ENCODE measurements around the gene MRTFA. TPM values are rescaled to one million over a fixed set of nuclear protein-coding genes. Genes with fewer than 3 reads are reported as not detected.
"Not testable (repeated sequence)": the region's sequence is repeated elsewhere in the genome, so short reads cannot be mapped to it uniquely, and the experiment has no call there.

MRTFA gene
- polyA plus RNA-seq, 4 donors = 11.9 to 20.0 (median 14.1) TPM

DNA sequence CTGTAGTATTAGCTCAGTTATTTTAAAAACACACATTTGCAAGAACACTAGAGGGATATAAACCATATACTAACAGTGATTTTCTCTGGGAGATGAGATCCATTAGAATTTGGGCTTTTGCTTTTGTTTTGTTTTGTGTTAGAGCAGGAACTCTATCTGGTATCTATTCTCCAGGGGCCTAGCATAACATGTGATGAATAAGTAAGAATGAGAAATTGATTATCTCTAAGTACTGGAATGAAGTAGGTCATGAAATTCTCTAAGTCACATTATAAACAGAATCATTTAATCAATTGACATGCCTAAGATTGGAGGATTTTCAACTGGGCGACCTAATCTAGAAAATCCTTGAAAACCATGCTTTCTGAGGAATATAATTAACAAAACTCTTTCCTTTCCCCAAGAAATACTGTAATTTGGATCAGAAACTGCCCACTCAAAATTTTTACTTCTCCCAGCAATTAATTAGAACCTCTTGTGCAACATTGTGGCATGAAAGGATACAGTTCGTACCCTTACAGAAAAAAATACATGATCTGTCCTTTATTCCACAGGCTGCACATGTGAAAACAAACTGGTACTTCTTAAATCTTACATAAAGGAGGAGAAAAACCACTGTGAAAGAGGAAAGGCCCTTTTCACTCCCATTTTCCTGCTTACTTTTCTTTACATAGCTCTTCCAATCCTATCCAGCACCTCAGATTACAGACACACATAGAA, 93.5 kb downstream of the MRTFA start:
- 78 to 92% (median 90%) methylated on average over 2 of the region's 2 CpGs for WGBS, 3 donors
- no peaks in the 10 kb centered on the region for H3K4me1 ChIP-seq (ENCODE audit: control insufficient read depth in 3 of 3, insufficient read depth in 2 of 3, low read depth in 1 of 3, low read length in 2 of 3)
- H3K4me3 ChIP-seq (ENCODE audit: low read depth in 1 of 3, low read length in 3 of 3) = no peak overlapping the region
- H3K36me3 ChIP-seq (ENCODE audit: control insufficient read depth in 3 of 3, insufficient read depth in 2 of 3, low read depth in 1 of 3, low read length in 3 of 3) = peaks cover 0 to 6% (median 0%) of the 10 kb centered on the region in 3 donors
- H3K9me3 ChIP-seq (ENCODE audit: control insufficient read depth in 2 of 2, insufficient read depth in 1 of 2, low read depth in 1 of 2, low read length in 1 of 2) = no peaks in the 10 kb centered on the region
- H3K27me3 ChIP-seq (ENCODE audit: control insufficient read depth in 3 of 3, insufficient read depth in 3 of 3, low read length in 3 of 3) = no peaks in the 10 kb centered on the region
- H3K27ac ChIP-seq (ENCODE audit: low read depth in 1 of 3, low read length in 2 of 3) = no peak overlapping the region
- DNase-seq (no peak), FAIRE-seq (no peak)

DNA sequence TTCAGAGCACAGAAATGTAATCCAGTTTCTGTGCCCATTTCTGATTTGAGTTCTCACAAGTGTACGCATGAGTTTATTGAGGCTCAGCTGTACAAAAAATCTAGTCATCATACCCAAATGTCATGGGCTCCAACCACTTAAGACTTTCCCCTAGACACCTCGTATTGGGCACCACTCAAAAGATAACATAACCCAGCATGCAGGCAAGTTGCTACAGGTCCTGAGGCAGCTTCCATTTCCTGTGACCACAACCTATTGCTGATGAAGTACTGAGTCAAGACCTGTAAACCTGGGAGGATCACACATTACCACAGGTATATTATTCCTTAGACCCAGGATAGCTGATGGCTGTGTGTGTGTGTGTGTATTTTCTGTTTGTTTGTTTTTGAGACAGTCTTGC, 95.2 kb downstream of the MRTFA start:
- Histone ChIP-seq H3K4me3 (ENCODE audit: low read depth in 1 of 3, low read length in 3 of 3) (no peak overlapping the region), H3K9me3 (ENCODE audit: control insufficient read depth in 2 of 2, insufficient read depth in 1 of 2, low read depth in 1 of 2, low read length in 1 of 2) (no peaks in the 10 kb centered on the region), H3K4me1 (ENCODE audit: control insufficient read depth in 3 of 3, insufficient read depth in 2 of 3, low read depth in 1 of 3, low read length in 2 of 3) (no peaks in the 10 kb centered on the region), H3K27ac (ENCODE audit: low read depth in 1 of 3, low read length in 2 of 3) (no peak overlapping the region), H3K36me3 (ENCODE audit: control insufficient read depth in 3 of 3, insufficient read depth in 2 of 3, low read depth in 1 of 3, low read length in 3 of 3) (peaks cover 0 to 3% (median 0%) of the 10 kb centered on the region in 3 donors), H3K27me3 (ENCODE audit: control insufficient read depth in 3 of 3, insufficient read depth in 3 of 3, low read length in 3 of 3) (no peaks in the 10 kb centered on the region)
- WGBS, 3 donors = 74 to 84% (median 77%) methylated on average over 2 of the region's 2 CpGs
- DNase-seq = no peak
- FAIRE-seq = no peak

DNA sequence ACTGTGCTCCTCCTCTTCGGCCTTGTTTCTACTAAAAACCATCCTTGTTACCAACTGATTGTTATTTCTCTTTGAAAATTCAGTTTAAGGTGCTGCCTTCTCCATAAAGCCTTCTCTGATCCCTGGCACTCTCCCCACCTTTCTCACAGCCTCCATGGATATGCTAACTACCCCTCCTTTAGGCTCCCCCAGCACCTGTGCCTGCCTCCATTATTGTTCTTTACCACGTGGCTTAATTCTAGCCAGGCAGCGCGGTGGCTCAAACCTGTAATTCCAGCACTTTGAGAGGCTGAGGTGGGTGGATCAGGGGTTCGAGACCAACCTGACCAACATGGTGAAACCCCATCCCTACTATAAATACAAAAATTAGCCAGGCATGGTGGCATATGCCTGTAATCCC, 96.3 kb downstream of the MRTFA start:
- Histone ChIP-seq H3K27me3 (ENCODE audit: control insufficient read depth in 3 of 3, insufficient read depth in 3 of 3, low read length in 3 of 3) (no peaks in the 10 kb centered on the region), H3K27ac (ENCODE audit: low read depth in 1 of 3, low read length in 2 of 3) (no peak overlapping the region), H3K4me1 (ENCODE audit: control insufficient read depth in 3 of 3, insufficient read depth in 2 of 3, low read depth in 1 of 3, low read length in 2 of 3) (no peaks in the 10 kb centered on the region), H3K4me3 (ENCODE audit: low read depth in 1 of 3, low read length in 3 of 3) (no peak overlapping the region), H3K9me3 (ENCODE audit: control insufficient read depth in 2 of 2, insufficient read depth in 1 of 2, low read depth in 1 of 2, low read length in 1 of 2) (no peaks in the 10 kb centered on the region), H3K36me3 (ENCODE audit: control insufficient read depth in 3 of 3, insufficient read depth in 2 of 3, low read depth in 1 of 3, low read length in 3 of 3) (peaks cover 0 to 6% (median 0%) of the 10 kb centered on the region in 3 donors)
- FAIRE-seq = no peak
- WGBS, 3 donors = 90 to 97% (median 95%) methylated on average over 5 of the region's 5 CpGs
- DNase-seq = no peak

DNA sequence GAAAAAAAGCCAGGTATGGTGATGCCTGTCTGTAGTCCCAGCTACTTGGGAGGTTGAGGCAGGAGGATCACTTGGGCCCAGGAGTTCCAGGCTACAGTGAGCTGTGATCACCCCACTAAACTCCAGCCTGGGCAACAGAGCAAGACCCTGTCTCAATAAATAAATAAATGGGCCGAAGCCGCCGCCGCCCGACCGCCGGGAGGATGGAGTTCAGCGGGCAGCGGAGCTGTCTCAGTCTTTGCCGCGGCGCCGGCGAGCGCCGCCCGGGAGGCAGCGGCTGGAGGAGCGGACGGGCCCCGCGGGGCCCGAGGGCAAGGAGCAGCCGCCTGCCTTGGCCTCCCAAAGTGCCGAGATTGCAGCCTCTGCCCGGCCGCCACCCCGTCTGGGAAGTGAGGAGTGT, 100.4 kb downstream of the MRTFA start:
- H3K4me1 ChIP-seq (ENCODE audit: control insufficient read depth in 3 of 3, insufficient read depth in 2 of 3, low read depth in 1 of 3, low read length in 2 of 3); H3K4me3 ChIP-seq (ENCODE audit: low read depth in 1 of 3, low read length in 3 of 3); DNase-seq; H3K27me3 ChIP-seq (ENCODE audit: control insufficient read depth in 3 of 3, insufficient read depth in 3 of 3, low read length in 3 of 3); FAIRE-seq; H3K9me3 ChIP-seq (ENCODE audit: control insufficient read depth in 2 of 2, insufficient read depth in 1 of 2, low read depth in 1 of 2, low read length in 1 of 2); H3K27ac ChIP-seq (ENCODE audit: low read depth in 1 of 3, low read length in 2 of 3); H3K36me3 ChIP-seq (ENCODE audit: control insufficient read depth in 3 of 3, insufficient read depth in 2 of 3, low read depth in 1 of 3, low read length in 3 of 3): not testable (repeated sequence)
- 94 to 97% (median 94%) methylated on average over 17 to 24 of the region's 28 CpGs for WGBS, 3 donors

DNA sequence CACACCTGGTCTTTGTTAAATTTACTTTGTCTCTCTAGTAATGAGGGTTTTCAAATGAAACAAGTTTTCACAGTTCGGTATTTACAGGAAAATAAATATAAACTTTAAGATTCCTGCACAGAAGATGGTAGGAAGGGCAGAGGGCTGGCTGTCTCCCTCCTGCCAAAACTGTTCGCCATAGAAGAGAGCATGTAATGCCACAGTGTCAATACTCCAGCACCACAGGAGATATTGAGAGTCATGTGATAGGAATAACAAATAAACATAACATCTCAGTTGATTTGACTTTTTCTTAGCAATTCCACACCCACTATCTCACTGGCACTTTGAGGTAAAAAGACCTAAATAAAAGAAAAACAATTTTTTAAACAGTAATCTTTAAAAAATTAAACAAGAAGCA, 100.9 kb downstream of the MRTFA start:
- Histone ChIP-seq H3K36me3 (ENCODE audit: control insufficient read depth in 3 of 3, insufficient read depth in 2 of 3, low read depth in 1 of 3, low read length in 3 of 3) (peaks cover 0 to 9% (median 0%) of the 10 kb centered on the region in 3 donors), H3K9me3 (ENCODE audit: control insufficient read depth in 2 of 2, insufficient read depth in 1 of 2, low read depth in 1 of 2, low read length in 1 of 2) (no peaks in the 10 kb centered on the region), H3K4me3 (ENCODE audit: low read depth in 1 of 3, low read length in 3 of 3) (no peak overlapping the region), H3K27me3 (ENCODE audit: control insufficient read depth in 3 of 3, insufficient read depth in 3 of 3, low read length in 3 of 3) (no peaks in the 10 kb centered on the region), H3K27ac (ENCODE audit: low read depth in 1 of 3, low read length in 2 of 3) (peak overlapping the region in 1 of 3 donors; percentile 20), H3K4me1 (ENCODE audit: control insufficient read depth in 3 of 3, insufficient read depth in 2 of 3, low read depth in 1 of 3, low read length in 2 of 3) (peaks cover 0 to 6% (median 0%) of the 10 kb centered on the region in 3 donors)
- WGBS, 3 donors = 77 to 93% (median 80%) methylated on average over 2 of the region's 2 CpGs
- no peak for FAIRE-seq
- DNase-seq = no peak

DNA sequence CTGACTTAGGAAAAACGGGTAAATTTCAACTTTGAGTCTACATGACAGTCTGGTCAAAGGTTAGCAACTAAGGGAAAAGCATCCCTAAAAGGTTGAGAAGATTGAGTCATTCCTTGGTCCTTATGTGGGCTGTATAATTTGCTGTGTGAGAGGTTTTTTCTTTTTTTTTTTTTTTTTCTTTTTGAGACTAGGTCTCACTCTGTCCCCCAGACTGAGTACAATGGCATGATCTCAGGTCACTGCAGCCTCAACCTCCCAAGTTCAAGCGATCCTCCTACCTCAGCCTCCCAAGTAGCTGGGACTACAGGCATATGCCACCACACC, 101.4 kb downstream of the MRTFA start:
- Histone ChIP-seq H3K36me3 (ENCODE audit: control insufficient read depth in 3 of 3, insufficient read depth in 2 of 3, low read depth in 1 of 3, low read length in 3 of 3) (peaks cover 0 to 9% (median 0%) of the 10 kb centered on the region in 3 donors), H3K4me1 (ENCODE audit: control insufficient read depth in 3 of 3, insufficient read depth in 2 of 3, low read depth in 1 of 3, low read length in 2 of 3) (peaks cover 0 to 6% (median 0%) of the 10 kb centered on the region in 3 donors), H3K4me3 (ENCODE audit: low read depth in 1 of 3, low read length in 3 of 3) (no peak overlapping the region), H3K27ac (ENCODE audit: low read depth in 1 of 3, low read length in 2 of 3) (peak overlapping the region in 1 of 3 donors; percentile 60), H3K9me3 (ENCODE audit: control insufficient read depth in 2 of 2, insufficient read depth in 1 of 2, low read depth in 1 of 2, low read length in 1 of 2) (no peaks in the 10 kb centered on the region), H3K27me3 (ENCODE audit: control insufficient read depth in 3 of 3, insufficient read depth in 3 of 3, low read length in 3 of 3) (no peaks in the 10 kb centered on the region)
- WGBS, 3 donors = 62 to 77% (median 75%) methylated on average over 2 of the region's 2 CpGs
- DNase-seq (no peak), FAIRE-seq (no peak)

DNA sequence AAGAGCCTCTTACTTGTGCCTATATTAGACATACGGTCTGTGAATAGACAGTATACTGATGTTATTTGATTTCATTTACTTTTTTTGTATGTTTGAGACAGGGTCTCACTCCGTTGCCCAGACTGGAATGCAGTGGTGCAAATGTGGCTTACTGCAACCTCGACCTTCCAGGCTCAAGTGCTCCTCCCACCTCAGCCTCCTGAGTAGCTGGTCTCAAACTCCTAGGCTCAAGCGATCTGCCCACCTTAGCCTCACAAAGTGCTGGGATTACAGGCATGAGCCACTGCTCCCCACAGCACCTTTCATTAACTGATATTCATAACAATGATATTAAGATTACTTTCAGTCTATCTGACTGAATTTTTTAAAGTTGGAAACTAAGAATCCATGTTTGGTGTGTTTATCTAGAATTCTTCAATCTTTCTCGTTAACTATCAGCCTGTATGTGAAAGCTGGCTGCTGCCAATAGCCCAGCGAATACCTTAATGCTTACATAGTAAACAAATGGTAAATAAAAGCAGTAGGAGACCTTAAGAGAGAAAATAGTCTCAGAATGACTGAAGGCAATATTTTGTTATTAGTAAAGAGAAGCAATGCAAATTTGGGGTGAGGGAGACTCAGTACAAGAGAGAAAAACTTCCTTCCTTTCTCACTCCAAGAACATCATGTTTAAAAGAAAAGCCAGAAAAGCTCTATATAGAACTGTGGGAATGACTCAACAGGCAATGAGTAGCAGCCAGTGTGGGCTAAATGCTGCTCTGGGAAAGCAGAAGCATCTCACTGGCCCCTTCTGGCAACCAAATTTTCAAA, 101.9 kb downstream of the MRTFA start:
- peaks cover 0 to 7% (median 0%) of the 10 kb centered on the region in 3 donors for H3K36me3 ChIP-seq (ENCODE audit: control insufficient read depth in 3 of 3, insufficient read depth in 2 of 3, low read depth in 1 of 3, low read length in 3 of 3)
- DNase-seq (no peak), FAIRE-seq (no peak)
- WGBS, 3 donors = 46 to 78% (median 63%) methylated on average over 6 of the region's 6 CpGs
- peak overlapping the region in 1 of 3 donors; percentile 65 for H3K27ac ChIP-seq (ENCODE audit: low read depth in 1 of 3, low read length in 2 of 3)
- no peak overlapping the region for H3K4me3 ChIP-seq (ENCODE audit: low read depth in 1 of 3, low read length in 3 of 3)
- no peaks in the 10 kb centered on the region for H3K27me3 ChIP-seq (ENCODE audit: control insufficient read depth in 3 of 3, insufficient read depth in 3 of 3, low read length in 3 of 3)
- H3K9me3 ChIP-seq (ENCODE audit: control insufficient read depth in 2 of 2, insufficient read depth in 1 of 2, low read depth in 1 of 2, low read length in 1 of 2) = no peaks in the 10 kb centered on the region
- H3K4me1 ChIP-seq (ENCODE audit: control insufficient read depth in 3 of 3, insufficient read depth in 2 of 3, low read depth in 1 of 3, low read length in 2 of 3) = peaks cover 0 to 6% (median 2%) of the 10 kb centered on the region in 3 donors

DNA sequence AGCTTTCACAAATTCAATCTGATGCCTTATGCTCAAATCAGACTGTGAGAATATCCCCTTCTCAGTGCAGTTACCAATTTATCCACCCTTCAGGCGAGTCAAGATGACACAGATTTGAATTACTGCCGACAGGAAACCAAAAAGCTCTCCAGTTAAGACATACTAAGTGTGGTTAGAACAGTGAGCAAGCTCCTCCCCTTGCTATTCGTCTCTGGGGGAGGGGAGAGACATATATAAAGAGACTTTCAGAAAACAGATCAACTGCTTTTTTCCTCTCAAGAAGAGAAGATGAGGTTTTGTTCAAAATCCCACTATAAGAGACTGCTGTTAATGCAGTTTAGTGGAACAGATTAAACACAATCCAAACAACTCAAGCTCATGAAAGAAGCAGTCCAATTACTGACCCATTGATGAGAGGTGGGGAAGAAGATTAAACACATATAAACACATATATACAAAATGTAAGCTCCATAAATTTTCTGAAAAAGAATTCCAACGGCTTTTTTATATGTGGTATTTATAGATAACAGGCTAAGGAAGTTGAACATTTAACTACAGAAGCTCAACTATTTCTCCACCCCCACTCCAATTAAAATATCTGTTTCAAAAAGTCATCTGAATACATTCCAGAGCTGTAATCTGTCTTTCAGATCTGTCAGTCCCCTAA, 102.7 kb downstream of the MRTFA start:
- no peak overlapping the region for H3K4me3 ChIP-seq (ENCODE audit: low read depth in 1 of 3, low read length in 3 of 3)
- H3K4me1 ChIP-seq (ENCODE audit: control insufficient read depth in 3 of 3, insufficient read depth in 2 of 3, low read depth in 1 of 3, low read length in 2 of 3) = peaks cover 0 to 6% (median 2%) of the 10 kb centered on the region in 3 donors
- no peak overlapping the region for H3K27ac ChIP-seq (ENCODE audit: low read depth in 1 of 3, low read length in 2 of 3)
- H3K9me3 ChIP-seq (ENCODE audit: control insufficient read depth in 2 of 2, insufficient read depth in 1 of 2, low read depth in 1 of 2, low read length in 1 of 2) = no peaks in the 10 kb centered on the region
- WGBS, 3 donors = 24 to 43% (median 28%) methylated on average over 4 of the region's 4 CpGs
- DNase-seq (peak; percentile 17 to 59), FAIRE-seq (no peak)
- no peaks in the 10 kb centered on the region for H3K27me3 ChIP-seq (ENCODE audit: control insufficient read depth in 3 of 3, insufficient read depth in 3 of 3, low read length in 3 of 3)
- peaks cover 0 to 7% (median 0%) of the 10 kb centered on the region in 3 donors for H3K36me3 ChIP-seq (ENCODE audit: control insufficient read depth in 3 of 3, insufficient read depth in 2 of 3, low read depth in 1 of 3, low read length in 3 of 3)

Measured in small intestine (tissue), 7 donors.